HEK293 (cell line): ENCODE data around the gene ESR1.

ENCODE experiments used
- KLF10 ChIP-seq: fragments of 450-650 bp; IDR thresholded peaks from 2 replicates; pipeline ENCODE4 v1.5.1; 2018; ENCODE audit warnings: missing biosample characterization, mild to moderate bottlenecking, missing genetic modification characterization
- ZNF169 ChIP-seq: fragments of 450-650 bp; formaldehyde crosslinking; IDR thresholded peaks from 2 replicates; pipeline ENCODE4 v1.5.1; 2016; ENCODE audit warnings: missing biosample characterization, missing genetic modification characterization
- ZNF558 ChIP-seq: fragments of 450-650 bp; formaldehyde crosslinking; IDR thresholded peaks from 2 replicates; pipeline ENCODE4 v1.5.1; 2016; ENCODE audit warnings: missing biosample characterization, missing genetic modification characterization
- ZNF621 ChIP-seq: fragments of 450-650 bp; formaldehyde crosslinking; IDR thresholded peaks from 2 replicates; pipeline ENCODE4 v1.5.1; 2017; ENCODE audit warnings: missing biosample characterization, missing genetic modification characterization
- ZNF626 ChIP-seq: fragments of 450-650 bp; sonication (Bioruptor Pico); formaldehyde crosslinking; IDR thresholded peaks from 2 replicates; pipeline ENCODE4 v1.5.1; 2018; ENCODE audit warnings: missing biosample characterization, missing genetic modification characterization, inconsistent platforms
- ZNF707 ChIP-seq: fragments of 450-650 bp; formaldehyde crosslinking; IDR thresholded peaks from 2 replicates; pipeline ENCODE4 v1.5.1; 2016; ENCODE audit warnings: missing biosample characterization, missing genetic modification characterization
- ZNF837 ChIP-seq: fragments of 450-650 bp; formaldehyde crosslinking; IDR thresholded peaks from 2 replicates; pipeline ENCODE4 v1.5.1; 2016; ENCODE audit warnings: missing biosample characterization, missing genetic modification characterization
- TF ChIP-seq, protein P1 (sequence below): fragments of 450-650 bp; formaldehyde crosslinking; IDR thresholded peaks from 2 replicates; pipeline ENCODE4 v1.5.1; 2016; ENCODE audit warnings: missing biosample characterization, missing genetic modification characterization
- TF ChIP-seq, protein P2 (sequence below): fragments of 450-650 bp; formaldehyde crosslinking; IDR thresholded peaks from 2 replicates; pipeline ENCODE4 v1.5.1; 2016; ENCODE audit warnings: missing biosample characterization, missing genetic modification characterization
- TF ChIP-seq, protein P3 (sequence below): fragments of 450-650 bp; formaldehyde crosslinking; IDR thresholded peaks from 2 replicates; pipeline ENCODE4 v1.5.1; 2017; ENCODE audit warnings: missing biosample characterization, missing genetic modification characterization
- TF ChIP-seq, protein P4 (sequence below): fragments of 450-650 bp; formaldehyde crosslinking; IDR thresholded peaks from 2 replicates; pipeline ENCODE4 v1.5.1; 2016; ENCODE audit warnings: missing biosample characterization, missing genetic modification characterization
- TF ChIP-seq, protein P5 (sequence below): fragments of 450-650 bp; formaldehyde crosslinking; IDR thresholded peaks from 2 replicates; pipeline ENCODE4 v1.5.1; 2016; ENCODE audit warnings: missing biosample characterization, missing genetic modification characterization

GRCh38 chr6:152118678-152119077 lies 311.2 kb downstream of the ESR1 start:
- TF ChIP-seq ZNF169 (tag by site-specific recombination) (no peak), ZNF621 (tag by site-specific recombination) (no peak), ZNF558 (tag by site-specific recombination) (no peak), ZNF707 (tag by site-specific recombination) (no peak), ZNF626 (tag by site-specific recombination) (no peak), ZNF837 (tag by site-specific recombination) (no peak), KLF10 (tag by site-specific recombination) (no peak)
- TF ChIP-seq, protein P1, sequence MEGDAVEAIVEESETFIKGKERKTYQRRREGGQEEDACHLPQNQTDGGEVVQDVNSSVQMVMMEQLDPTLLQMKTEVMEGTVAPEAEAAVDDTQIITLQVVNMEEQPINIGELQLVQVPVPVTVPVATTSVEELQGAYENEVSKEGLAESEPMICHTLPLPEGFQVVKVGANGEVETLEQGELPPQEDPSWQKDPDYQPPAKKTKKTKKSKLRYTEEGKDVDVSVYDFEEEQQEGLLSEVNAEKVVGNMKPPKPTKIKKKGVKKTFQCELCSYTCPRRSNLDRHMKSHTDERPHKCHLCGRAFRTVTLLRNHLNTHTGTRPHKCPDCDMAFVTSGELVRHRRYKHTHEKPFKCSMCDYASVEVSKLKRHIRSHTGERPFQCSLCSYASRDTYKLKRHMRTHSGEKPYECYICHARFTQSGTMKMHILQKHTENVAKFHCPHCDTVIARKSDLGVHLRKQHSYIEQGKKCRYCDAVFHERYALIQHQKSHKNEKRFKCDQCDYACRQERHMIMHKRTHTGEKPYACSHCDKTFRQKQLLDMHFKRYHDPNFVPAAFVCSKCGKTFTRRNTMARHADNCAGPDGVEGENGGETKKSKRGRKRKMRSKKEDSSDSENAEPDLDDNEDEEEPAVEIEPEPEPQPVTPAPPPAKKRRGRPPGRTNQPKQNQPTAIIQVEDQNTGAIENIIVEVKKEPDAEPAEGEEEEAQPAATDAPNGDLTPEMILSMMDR (tag by site-specific recombination): no peak
- TF ChIP-seq, protein P2, sequence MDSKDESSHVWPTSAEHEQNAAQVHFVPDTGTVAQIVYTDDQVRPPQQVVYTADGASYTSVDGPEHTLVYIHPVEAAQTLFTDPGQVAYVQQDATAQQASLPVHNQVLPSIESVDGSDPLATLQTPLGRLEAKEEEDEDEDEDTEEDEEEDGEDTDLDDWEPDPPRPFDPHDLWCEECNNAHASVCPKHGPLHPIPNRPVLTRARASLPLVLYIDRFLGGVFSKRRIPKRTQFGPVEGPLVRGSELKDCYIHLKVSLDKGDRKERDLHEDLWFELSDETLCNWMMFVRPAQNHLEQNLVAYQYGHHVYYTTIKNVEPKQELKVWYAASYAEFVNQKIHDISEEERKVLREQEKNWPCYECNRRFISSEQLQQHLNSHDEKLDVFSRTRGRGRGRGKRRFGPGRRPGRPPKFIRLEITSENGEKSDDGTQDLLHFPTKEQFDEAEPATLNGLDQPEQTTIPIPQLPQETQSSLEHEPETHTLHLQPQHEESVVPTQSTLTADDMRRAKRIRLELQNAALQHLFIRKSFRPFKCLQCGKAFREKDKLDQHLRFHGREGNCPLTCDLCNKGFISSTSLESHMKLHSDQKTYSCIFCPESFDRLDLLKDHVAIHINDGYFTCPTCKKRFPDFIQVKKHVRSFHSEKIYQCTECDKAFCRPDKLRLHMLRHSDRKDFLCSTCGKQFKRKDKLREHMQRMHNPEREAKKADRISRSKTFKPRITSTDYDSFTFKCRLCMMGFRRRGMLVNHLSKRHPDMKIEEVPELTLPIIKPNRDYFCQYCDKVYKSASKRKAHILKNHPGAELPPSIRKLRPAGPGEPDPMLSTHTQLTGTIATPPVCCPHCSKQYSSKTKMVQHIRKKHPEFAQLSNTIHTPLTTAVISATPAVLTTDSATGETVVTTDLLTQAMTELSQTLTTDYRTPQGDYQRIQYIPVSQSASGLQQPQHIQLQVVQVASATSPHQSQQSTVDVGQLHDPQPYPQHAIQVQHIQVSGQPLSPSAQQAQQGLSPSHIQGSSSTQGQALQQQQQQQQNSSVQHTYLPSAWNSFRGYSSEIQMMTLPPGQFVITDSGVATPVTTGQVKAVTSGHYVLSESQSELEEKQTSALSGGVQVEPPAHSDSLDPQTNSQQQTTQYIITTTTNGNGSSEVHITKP (tag by site-specific recombination): no peak
- TF ChIP-seq, protein P3, sequence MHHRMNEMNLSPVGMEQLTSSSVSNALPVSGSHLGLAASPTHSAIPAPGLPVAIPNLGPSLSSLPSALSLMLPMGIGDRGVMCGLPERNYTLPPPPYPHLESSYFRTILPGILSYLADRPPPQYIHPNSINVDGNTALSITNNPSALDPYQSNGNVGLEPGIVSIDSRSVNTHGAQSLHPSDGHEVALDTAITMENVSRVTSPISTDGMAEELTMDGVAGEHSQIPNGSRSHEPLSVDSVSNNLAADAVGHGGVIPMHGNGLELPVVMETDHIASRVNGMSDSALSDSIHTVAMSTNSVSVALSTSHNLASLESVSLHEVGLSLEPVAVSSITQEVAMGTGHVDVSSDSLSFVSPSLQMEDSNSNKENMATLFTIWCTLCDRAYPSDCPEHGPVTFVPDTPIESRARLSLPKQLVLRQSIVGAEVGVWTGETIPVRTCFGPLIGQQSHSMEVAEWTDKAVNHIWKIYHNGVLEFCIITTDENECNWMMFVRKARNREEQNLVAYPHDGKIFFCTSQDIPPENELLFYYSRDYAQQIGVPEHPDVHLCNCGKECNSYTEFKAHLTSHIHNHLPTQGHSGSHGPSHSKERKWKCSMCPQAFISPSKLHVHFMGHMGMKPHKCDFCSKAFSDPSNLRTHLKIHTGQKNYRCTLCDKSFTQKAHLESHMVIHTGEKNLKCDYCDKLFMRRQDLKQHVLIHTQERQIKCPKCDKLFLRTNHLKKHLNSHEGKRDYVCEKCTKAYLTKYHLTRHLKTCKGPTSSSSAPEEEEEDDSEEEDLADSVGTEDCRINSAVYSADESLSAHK: no peak
- TF ChIP-seq, protein P4, sequence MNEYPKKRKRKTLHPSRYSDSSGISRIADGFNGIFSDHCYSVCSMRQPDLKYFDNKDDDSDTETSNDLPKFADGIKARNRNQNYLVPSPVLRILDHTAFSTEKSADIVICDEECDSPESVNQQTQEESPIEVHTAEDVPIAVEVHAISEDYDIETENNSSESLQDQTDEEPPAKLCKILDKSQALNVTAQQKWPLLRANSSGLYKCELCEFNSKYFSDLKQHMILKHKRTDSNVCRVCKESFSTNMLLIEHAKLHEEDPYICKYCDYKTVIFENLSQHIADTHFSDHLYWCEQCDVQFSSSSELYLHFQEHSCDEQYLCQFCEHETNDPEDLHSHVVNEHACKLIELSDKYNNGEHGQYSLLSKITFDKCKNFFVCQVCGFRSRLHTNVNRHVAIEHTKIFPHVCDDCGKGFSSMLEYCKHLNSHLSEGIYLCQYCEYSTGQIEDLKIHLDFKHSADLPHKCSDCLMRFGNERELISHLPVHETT: no peak
- TF ChIP-seq, protein P5, sequence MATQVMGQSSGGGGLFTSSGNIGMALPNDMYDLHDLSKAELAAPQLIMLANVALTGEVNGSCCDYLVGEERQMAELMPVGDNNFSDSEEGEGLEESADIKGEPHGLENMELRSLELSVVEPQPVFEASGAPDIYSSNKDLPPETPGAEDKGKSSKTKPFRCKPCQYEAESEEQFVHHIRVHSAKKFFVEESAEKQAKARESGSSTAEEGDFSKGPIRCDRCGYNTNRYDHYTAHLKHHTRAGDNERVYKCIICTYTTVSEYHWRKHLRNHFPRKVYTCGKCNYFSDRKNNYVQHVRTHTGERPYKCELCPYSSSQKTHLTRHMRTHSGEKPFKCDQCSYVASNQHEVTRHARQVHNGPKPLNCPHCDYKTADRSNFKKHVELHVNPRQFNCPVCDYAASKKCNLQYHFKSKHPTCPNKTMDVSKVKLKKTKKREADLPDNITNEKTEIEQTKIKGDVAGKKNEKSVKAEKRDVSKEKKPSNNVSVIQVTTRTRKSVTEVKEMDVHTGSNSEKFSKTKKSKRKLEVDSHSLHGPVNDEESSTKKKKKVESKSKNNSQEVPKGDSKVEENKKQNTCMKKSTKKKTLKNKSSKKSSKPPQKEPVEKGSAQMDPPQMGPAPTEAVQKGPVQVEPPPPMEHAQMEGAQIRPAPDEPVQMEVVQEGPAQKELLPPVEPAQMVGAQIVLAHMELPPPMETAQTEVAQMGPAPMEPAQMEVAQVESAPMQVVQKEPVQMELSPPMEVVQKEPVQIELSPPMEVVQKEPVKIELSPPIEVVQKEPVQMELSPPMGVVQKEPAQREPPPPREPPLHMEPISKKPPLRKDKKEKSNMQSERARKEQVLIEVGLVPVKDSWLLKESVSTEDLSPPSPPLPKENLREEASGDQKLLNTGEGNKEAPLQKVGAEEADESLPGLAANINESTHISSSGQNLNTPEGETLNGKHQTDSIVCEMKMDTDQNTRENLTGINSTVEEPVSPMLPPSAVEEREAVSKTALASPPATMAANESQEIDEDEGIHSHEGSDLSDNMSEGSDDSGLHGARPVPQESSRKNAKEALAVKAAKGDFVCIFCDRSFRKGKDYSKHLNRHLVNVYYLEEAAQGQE (tag by site-specific recombination): no peak
